A549 (cell line): ENCODE data around the gene PTP4A2. TPM values are rescaled to one million over a fixed set of nuclear protein-coding genes. Genes with fewer than 3 reads are reported as not detected.

ENCODE experiments used
- ATAC-seq, 2 experiments: fragments of 200-7000 bp in 1 of 2; fragments of >200 bp in 1 of 2; cut with Nextera tagmentation in 1 of 2; cut with Tn5 transposase in 1 of 2; 3 replicates each; pipeline versions ENCODE4 v1.8.0 to v1.9.1; 2018 to 2020; ENCODE audit warnings: mild to moderate bottlenecking in 1 of 2, moderate library complexity in 1 of 2
- CTCF ChIA-PET: fragments of 300-600 bp; sonication (Branson Sonifier 250); formaldehyde crosslinking; extraction: SDS; loops from one replicate; lab custom pipeline; 2021; ENCODE audit warnings: antibody characterized with exemption, inconsistent platforms; lab: Yijun Ruan, JAX
- POLR2A ChIA-PET: fragments of 350-600 bp; formaldehyde crosslinking; extraction: SDS; loops from one replicate; lab custom pipeline; 2021; ENCODE audit warnings: antibody characterized with exemption, inconsistent platforms; lab: Yijun Ruan, JAX
- DNase-seq, 2 experiments: peaks; one replicate each; pipeline versions ENCODE4 v3.0.0 to v3.0.0-alpha.2; 2011 to 2016; ENCODE audit warnings: low read depth in 1 of 2, low spot score in 1 of 2
- FAIRE-seq: peaks from 2 replicates; lab custom pipeline; 2011; peaks lifted over from hg19 to GRCh38; lab: Jason Lieb, UNC
- H3K27ac ChIP-seq, 2 experiments: fragments of >200 bp; sonication (Bioruptor Twin); formaldehyde crosslinking; 3 replicates each; pipeline ENCODE4 v1.5.1; 2016 to 2017
- H3K4me1 ChIP-seq: fragments of >200 bp; sonication (Bioruptor Twin); formaldehyde crosslinking; 3 replicates; pipeline ENCODE4 v1.6.1; 2016
- H3K4me2 ChIP-seq: fragments of >200 bp; sonication (Bioruptor Twin); formaldehyde crosslinking; 3 replicates; pipeline ENCODE4 v1.6.1; 2016
- H3K4me3 ChIP-seq: fragments of >200 bp; sonication (Bioruptor Twin); formaldehyde crosslinking; 3 replicates; pipeline ENCODE4 v1.5.1; 2016
- H3K9me3 ChIP-seq: fragments of >200 bp; sonication (Bioruptor Twin); formaldehyde crosslinking; 3 replicates; pipeline ENCODE4 v1.6.1; 2016
- CBX2 ChIP-seq: fragments of 200-600 bp; sonication (generic); IDR thresholded peaks from 2 replicates; pipeline ENCODE4 v1.6.1; 2016; ENCODE audit warnings: low read depth, mild to moderate bottlenecking, borderline replicate concordance
- CHD2 ChIP-seq: fragments of 150-350 bp; IDR thresholded peaks from 2 replicates; pipeline ENCODE4 v1.6.1; 2014; ENCODE audit warnings: low read length; ENCODE audit not compliant: partially characterized antibody
- CHD4 ChIP-seq: fragments of 200-600 bp; sonication (generic); IDR thresholded peaks from 2 replicates; pipeline ENCODE4 v1.6.1; 2016; ENCODE audit warnings: antibody characterized with exemption, mild to moderate bottlenecking, borderline replicate concordance
- EHF ChIP-seq: fragments of 250-450 bp; sonication (Bioruptor Pico); IDR thresholded peaks from 2 replicates; pipeline ENCODE4 v1.5.0; 2020; ENCODE audit warnings: mild to moderate bottlenecking
- EHMT2 ChIP-seq: fragments of 200-600 bp; sonication (generic); IDR thresholded peaks from 2 replicates; pipeline ENCODE4 v1.6.1; 2016; ENCODE audit warnings: antibody characterized with exemption, low read depth, mild to moderate bottlenecking, moderate library complexity
- EP300 ChIP-seq, 2 experiments: fragments of >200 bp; sonication (Bioruptor Twin); formaldehyde crosslinking; IDR thresholded peaks; 2 replicates in 1 of 2; 3 replicates in 1 of 2; pipeline ENCODE4 v1.6.1; 2016 to 2017
- ESRRA ChIP-seq: fragments of 150-350 bp; IDR thresholded peaks from 2 replicates; pipeline ENCODE4 v1.6.1; 2014; ENCODE audit warnings: mild to moderate bottlenecking, low read length, borderline replicate concordance
- FOSB ChIP-seq: fragments of 250-450 bp; sonication (Bioruptor Pico); IDR thresholded peaks from 2 replicates; pipeline ENCODE4 v1.5.0; 2020; ENCODE audit warnings: mild to moderate bottlenecking, moderate library complexity
- GATA3 ChIP-seq: IDR thresholded peaks from 2 replicates; pipeline ENCODE4 v1.6.1; 2012; ENCODE audit warnings: borderline replicate concordance
- HOXA7 ChIP-seq: fragments of 250-450 bp; sonication (Bioruptor Pico); IDR thresholded peaks from 2 replicates; pipeline ENCODE4 v1.5.0; 2020; ENCODE audit warnings: mild to moderate bottlenecking, moderate library complexity
- HOXB13 ChIP-seq: fragments of 250-450 bp; sonication (Bioruptor Pico); IDR thresholded peaks from 2 replicates; pipeline ENCODE4 v1.5.0; 2020; ENCODE audit warnings: low read depth, mild to moderate bottlenecking, moderate library complexity
- MAFK ChIP-seq: fragments of 450-650 bp; IDR thresholded peaks from 2 replicates; pipeline ENCODE4 v1.6.1; 2014; ENCODE audit not compliant: partially characterized antibody
- MYC ChIP-seq: IDR thresholded peaks from 2 replicates; pipeline ENCODE4 v1.6.1; 2012; ENCODE audit warnings: mild to moderate bottlenecking, inconsistent platforms, low read length, improper control_type of control experiment, borderline replicate concordance
- NFE2L2 ChIP-seq: fragments of 150-350 bp; conservative IDR thresholded peaks from 2 replicates; pipeline ENCODE4 v1.6.1; 2014; ENCODE audit warnings: low read length
- NR3C1 ChIP-seq: fragments of >200 bp; sonication (Bioruptor Twin); formaldehyde crosslinking; IDR thresholded peaks from 3 replicates; pipeline ENCODE4 v1.6.1; 2017
- PHF8 ChIP-seq: fragments of 200-600 bp; sonication (generic); IDR thresholded peaks from 2 replicates; pipeline ENCODE4 v1.6.1; 2016; ENCODE audit warnings: low read depth, mild to moderate bottlenecking, antibody characterized with exemption, moderate library complexity, borderline replicate concordance
- POLR2A ChIP-seq: IDR thresholded peaks from 2 replicates; pipeline ENCODE4 v1.6.1; 2012; ENCODE audit warnings: mild to moderate bottlenecking, low read length
- POLR2AphosphoS2 ChIP-seq: conservative IDR thresholded peaks from 2 replicates; pipeline ENCODE4 v1.6.1; 2012; ENCODE audit warnings: low read length, improper control_type of control experiment, inconsistent platforms
- RAD21 ChIP-seq, 2 experiments: fragments of >200 bp in 1 of 2; sonication (Bioruptor Twin) in 1 of 2; formaldehyde crosslinking in 1 of 2; IDR thresholded peaks in 1 of 2; conservative IDR thresholded peaks in 1 of 2; 2 replicates in 1 of 2; 3 replicates in 1 of 2; pipeline ENCODE4 v1.6.1; 2012 to 2018; ENCODE audit warnings: inconsistent platforms in 1 of 2
- SMC3 ChIP-seq: fragments of >200 bp; sonication (Bioruptor Twin); formaldehyde crosslinking; IDR thresholded peaks from 3 replicates; pipeline ENCODE4 v1.6.1; 2018; ENCODE audit warnings: inconsistent platforms
- SREBF2 ChIP-seq: fragments of 450-650 bp; IDR thresholded peaks from 2 replicates; pipeline ENCODE4 v1.6.1; 2014; ENCODE audit warnings: mild to moderate bottlenecking, moderate library complexity
- ZNF302 ChIP-seq: fragments of 250-450 bp; sonication (Bioruptor Pico); IDR thresholded peaks from 2 replicates; pipeline ENCODE4 v1.9.0; 2021; ENCODE audit warnings: inconsistent platforms, mild to moderate bottlenecking, moderate library complexity
- WGBS: methylation state at CpG from one replicate; pipeline ENCODE4 v1.1.6; 2017; ENCODE audit errors: missing lambda C conversion rate; 5-methylcytosine and 5-hydroxymethylcytosine counted together
- polyA plus RNA-seq, 4 experiments: library from polyadenylated mRNA; depleted of rRNA in 3 of 4; stranded (reverse); fragments of >200 nt; fragmentation: RNase III in 1 of 4; extraction: RNeasy Plus Mini Kit Qiagen cat#74134 plus additional on column Dnase treatment in 1 of 4; gene quantifications; 2 replicates in 3 of 4; 3 replicates in 1 of 4; pipeline ENCODE4 v1.2.3, GENCODE V29; 2011 to 2017
- TF ChIP-seq, protein P1 (sequence below): fragments of >200 bp; sonication (Bioruptor Twin); formaldehyde crosslinking; IDR thresholded peaks from 3 replicates; pipeline ENCODE4 v1.6.1; 2016
- TF ChIP-seq, protein P2 (sequence below): IDR thresholded peaks from 2 replicates; pipeline ENCODE4 v1.6.1; 2012; ENCODE audit warnings: low read depth, borderline replicate concordance
- TF ChIP-seq, protein P3 (sequence below): fragments of 250-450 bp; sonication (Bioruptor Pico); IDR thresholded peaks from 2 replicates; pipeline ENCODE4 v1.5.0; 2021; ENCODE audit warnings: mild to moderate bottlenecking, moderate library complexity, borderline replicate concordance
- TF ChIP-seq, protein P4 (sequence below): IDR thresholded peaks from 2 replicates; pipeline ENCODE4 v1.6.1; 2012
- TF ChIP-seq, protein P5 (sequence below): fragments of 150-350 bp; IDR thresholded peaks from 2 replicates; pipeline ENCODE4 v1.6.1; 2014; ENCODE audit warnings: low read depth, mild to moderate bottlenecking, low read length
- TF ChIP-seq, protein P6 (sequence below): IDR thresholded peaks from 2 replicates; pipeline ENCODE4 v1.6.1; 2012

Gene PTP4A2
- polyA plus RNA-seq, 2 of the 4 experiments (the other 2 are of a cell fraction), result 234 to 563 TPM

DNA sequence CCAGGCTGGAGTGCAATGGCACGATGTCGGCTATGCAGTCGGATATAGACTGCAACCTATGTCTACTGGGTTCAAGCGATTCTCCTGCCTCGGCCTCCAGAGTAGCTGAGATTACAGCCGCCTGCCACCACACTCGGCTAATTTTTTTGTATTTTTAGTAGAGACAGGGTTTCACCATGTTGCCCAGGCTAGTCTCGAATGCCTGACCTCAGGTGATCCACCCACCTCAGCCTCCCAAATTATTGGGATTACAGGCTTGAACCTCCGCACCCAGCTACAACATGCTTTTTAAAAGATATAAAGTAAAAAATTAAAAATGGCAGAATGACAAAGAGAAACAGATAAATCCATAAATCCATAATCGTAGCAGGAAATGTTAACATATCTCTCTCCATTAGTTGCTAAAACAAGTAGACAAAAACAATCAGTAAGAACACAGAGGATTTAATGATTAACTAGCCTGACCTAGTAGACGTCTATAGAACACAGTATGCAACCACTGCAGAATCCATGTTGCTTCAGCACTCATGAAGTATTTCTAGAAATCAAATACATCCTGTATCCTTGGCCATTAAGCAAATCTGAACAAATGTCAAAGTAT is 62.4 kb downstream of the PTP4A2 start (continued):
- TF ChIP-seq FOSB (CRISPR knock-in tag) (no peak), ZNF302 (CRISPR knock-in tag) (no peak)

DNA sequence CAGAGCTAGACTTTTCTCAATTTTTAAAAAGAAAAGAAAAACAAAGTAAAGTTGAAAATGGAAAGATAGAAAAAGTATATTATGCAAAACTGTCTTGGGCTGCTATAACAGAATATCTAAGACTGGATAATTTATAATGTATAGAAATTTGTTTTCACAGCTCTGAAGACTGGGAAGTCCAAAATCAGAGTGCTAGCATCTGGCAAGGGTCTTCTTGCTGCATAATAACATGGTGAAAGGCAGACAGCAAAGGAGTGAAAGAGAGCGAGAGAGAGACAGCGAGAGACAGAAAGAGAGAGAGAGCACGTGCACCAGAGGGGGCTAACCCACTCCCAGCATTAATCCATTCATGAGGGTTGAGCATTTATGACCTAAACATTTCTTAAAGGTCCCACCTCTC is 63.2 kb downstream of the PTP4A2 start:
- no peak for ATAC-seq
- 72% methylated on average over 3 of the region's 3 CpGs for WGBS
- DNase-seq, result no peak
- no peak for FAIRE-seq
- ChIA-PET POLR2A (no interaction called here), CTCF (no interaction called here)
- H3K4me2 ChIP-seq, result no peak overlapping the region
- no peak overlapping the region for H3K27ac ChIP-seq
- TF ChIP-seq PHF8 (no peak), GATA3 (no peak), EHF (no peak), NR3C1 (no peak), FOSB (CRISPR knock-in tag) (no peak), MYC (no peak), HOXB13 (CRISPR knock-in tag) (no peak), CHD2 (no peak), SMC3 (no peak), SREBF2 (no peak), CHD4 (no peak), EP300 (IDR thresholded peaks at IDR 0.05) (no peak), NFE2L2 (no peak), POLR2A (no peak), HOXA7 (CRISPR knock-in tag) (no peak), RAD21 (conservative IDR thresholded peaks at IDR 0.05 in 1 of 2, IDR thresholded peaks at IDR 0.05 in 1 of 2) (no peak), POLR2AphosphoS2 (no peak), MAFK (no peak)
- TF ChIP-seq, protein P1, sequence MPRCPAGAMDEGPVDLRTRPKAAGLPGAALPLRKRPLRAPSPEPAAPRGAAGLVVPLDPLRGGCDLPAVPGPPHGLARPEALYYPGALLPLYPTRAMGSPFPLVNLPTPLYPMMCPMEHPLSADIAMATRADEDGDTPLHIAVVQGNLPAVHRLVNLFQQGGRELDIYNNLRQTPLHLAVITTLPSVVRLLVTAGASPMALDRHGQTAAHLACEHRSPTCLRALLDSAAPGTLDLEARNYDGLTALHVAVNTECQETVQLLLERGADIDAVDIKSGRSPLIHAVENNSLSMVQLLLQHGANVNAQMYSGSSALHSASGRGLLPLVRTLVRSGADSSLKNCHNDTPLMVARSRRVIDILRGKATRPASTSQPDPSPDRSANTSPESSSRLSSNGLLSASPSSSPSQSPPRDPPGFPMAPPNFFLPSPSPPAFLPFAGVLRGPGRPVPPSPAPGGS, result no peak
- TF ChIP-seq, protein P2, sequence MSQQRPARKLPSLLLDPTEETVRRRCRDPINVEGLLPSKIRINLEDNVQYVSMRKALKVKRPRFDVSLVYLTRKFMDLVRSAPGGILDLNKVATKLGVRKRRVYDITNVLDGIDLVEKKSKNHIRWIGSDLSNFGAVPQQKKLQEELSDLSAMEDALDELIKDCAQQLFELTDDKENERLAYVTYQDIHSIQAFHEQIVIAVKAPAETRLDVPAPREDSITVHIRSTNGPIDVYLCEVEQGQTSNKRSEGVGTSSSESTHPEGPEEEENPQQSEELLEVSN, result no peak
- TF ChIP-seq, all 56 proteins: peak for 0
- no peaks in the 10 kb centered on the region for H3K9me3 ChIP-seq
- H3K4me3 ChIP-seq, result no peak overlapping the region
- H3K4me1 ChIP-seq, result peaks cover 11% of the 10 kb centered on the region; the same call in 2 of the 3 replicates

DNA sequence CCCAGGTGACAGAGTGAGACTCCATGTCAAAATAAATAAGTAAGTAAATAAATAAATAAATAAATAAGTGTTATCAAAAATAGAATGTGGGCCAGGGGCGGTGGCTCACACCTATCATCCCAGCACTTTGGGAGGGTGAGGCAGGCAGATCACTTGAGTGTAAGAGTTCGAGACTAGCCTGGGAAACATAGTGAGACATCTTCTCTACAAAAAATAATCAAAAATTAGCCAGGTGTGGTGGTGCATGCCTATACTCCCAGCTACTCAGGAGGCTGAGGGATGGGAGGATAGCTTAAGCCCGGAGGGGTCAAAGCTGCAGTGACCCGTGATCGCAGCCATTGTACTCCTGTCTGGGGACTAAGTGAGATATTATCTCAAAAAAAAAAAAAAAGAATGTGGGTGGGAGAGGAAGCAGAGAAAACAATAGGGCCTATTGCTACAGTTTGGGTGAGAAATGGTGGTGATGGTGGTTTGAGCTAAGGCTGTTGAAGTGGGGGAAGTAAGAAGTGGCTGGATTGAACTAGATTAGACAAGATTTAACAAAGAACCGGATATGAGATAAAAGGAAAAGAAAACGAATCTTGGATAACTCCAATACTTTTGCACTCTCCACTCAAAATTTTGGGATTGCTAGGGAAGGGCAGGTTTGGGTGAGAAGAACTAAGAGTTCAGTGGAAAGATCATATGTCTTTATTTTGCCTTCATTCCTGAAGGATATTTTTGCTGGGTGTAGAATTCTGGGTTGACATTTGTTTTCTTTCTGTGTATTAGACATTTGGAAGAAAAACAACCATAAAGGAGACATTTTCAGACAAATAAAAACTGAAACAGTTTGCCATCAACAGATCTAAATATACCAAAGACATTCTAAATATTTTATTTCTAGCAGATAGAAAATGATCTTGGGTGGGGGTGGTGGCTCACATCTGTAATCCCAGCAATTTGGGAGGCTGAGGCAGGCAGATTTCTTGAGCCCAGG is 65.2 kb downstream of the PTP4A2 start:
- H3K4me2 ChIP-seq, result no peak overlapping the region
- WGBS, result 72% methylated on average over 7 of the region's 7 CpGs
- ChIA-PET CTCF (no interaction called here), POLR2A (no interaction called here)
- no peak for FAIRE-seq
- peaks cover 11% of the 10 kb centered on the region; the same call in 2 of the 3 replicates for H3K4me1 ChIP-seq
- H3K9me3 ChIP-seq, result no peaks in the 10 kb centered on the region
- ATAC-seq, result no peak
- no peak for DNase-seq
- no peak overlapping the region for H3K4me3 ChIP-seq
- no peak overlapping the region for H3K27ac ChIP-seq
- TF ChIP-seq, protein P3, sequence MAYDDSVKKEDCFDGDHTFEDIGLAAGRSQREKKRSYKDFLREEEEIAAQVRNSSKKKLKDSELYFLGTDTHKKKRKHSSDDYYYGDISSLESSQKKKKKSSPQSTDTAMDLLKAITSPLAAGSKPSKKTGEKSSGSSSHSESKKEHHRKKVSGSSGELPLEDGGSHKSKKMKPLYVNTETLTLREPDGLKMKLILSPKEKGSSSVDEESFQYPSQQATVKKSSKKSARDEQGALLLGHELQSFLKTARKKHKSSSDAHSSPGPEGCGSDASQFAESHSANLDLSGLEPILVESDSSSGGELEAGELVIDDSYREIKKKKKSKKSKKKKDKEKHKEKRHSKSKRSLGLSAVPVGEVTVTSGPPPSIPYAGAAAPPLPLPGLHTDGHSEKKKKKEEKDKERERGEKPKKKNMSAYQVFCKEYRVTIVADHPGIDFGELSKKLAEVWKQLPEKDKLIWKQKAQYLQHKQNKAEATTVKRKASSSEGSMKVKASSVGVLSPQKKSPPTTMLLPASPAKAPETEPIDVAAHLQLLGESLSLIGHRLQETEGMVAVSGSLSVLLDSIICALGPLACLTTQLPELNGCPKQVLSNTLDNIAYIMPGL (CRISPR knock-in tag), result no peak
- no peak for TF ChIP-seq CBX2
- TF ChIP-seq EHF, result no peak
- TF ChIP-seq MYC, result no peak
- TF ChIP-seq, protein P4, sequence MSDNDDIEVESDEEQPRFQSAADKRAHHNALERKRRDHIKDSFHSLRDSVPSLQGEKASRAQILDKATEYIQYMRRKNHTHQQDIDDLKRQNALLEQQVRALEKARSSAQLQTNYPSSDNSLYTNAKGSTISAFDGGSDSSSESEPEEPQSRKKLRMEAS, result no peak
- TF ChIP-seq FOSB (CRISPR knock-in tag), result no peak
- no peak for TF ChIP-seq EHMT2
- TF ChIP-seq, protein P5, sequence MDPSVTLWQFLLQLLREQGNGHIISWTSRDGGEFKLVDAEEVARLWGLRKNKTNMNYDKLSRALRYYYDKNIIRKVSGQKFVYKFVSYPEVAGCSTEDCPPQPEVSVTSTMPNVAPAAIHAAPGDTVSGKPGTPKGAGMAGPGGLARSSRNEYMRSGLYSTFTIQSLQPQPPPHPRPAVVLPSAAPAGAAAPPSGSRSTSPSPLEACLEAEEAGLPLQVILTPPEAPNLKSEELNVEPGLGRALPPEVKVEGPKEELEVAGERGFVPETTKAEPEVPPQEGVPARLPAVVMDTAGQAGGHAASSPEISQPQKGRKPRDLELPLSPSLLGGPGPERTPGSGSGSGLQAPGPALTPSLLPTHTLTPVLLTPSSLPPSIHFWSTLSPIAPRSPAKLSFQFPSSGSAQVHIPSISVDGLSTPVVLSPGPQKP, result no peak
- TF ChIP-seq, protein P6, sequence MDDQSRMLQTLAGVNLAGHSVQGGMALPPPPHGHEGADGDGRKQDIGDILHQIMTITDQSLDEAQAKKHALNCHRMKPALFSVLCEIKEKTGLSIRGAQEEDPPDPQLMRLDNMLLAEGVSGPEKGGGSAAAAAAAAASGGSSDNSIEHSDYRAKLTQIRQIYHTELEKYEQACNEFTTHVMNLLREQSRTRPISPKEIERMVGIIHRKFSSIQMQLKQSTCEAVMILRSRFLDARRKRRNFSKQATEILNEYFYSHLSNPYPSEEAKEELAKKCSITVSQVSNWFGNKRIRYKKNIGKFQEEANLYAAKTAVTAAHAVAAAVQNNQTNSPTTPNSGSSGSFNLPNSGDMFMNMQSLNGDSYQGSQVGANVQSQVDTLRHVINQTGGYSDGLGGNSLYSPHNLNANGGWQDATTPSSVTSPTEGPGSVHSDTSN, result no peak
- TF ChIP-seq ESRRA, result no peak
- TF ChIP-seq POLR2AphosphoS2, result no peak
- no peak for TF ChIP-seq GATA3
- no peak for TF ChIP-seq NFE2L2
- no peak for TF ChIP-seq MAFK
